GM12878 (cell line): ENCODE results near the gene CDKN2B-AS1. TPM values are rescaled to one million over a fixed set of nuclear protein-coding genes. Genes with fewer than 3 reads are reported as not detected.

Source experiments
- ATAC-seq: fragments of 200-7000 bp; cut with Tn5 transposase; 3 replicates; pipeline ENCODE4 v1.9.1; 2020; ENCODE audit warnings: mild to moderate bottlenecking, moderate library complexity
- BruUV-seq: library from RNA; stranded (reverse); fragments of 400-500 nt; replicated peaks from 2 replicates; lab custom pipeline; 2021; lab: Mats Ljungman, UMichigan
- CTCF ChIA-PET: fragments of 300-600 bp; sonication (Branson Sonifier 250); formaldehyde crosslinking; extraction: SDS; loops from one replicate; lab custom pipeline; 2021; ENCODE audit warnings: inconsistent platforms; lab: Yijun Ruan, JAX
- POLR2A ChIA-PET: fragments of 350-600 bp; formaldehyde crosslinking; extraction: SDS; loops from one replicate; lab custom pipeline; 2021; ENCODE audit warnings: inconsistent platforms; lab: Charles Lee
- RAD21 ChIA-PET: fragments of 300-600 bp; sonication (Branson Sonifier 250); formaldehyde crosslinking; loops from one replicate; lab custom pipeline; 2023; ENCODE audit warnings: antibody characterized with exemption; ENCODE audit not compliant: unreplicated experiment; lab: Charles Lee
- SMC1A ChIA-PET: fragments of 300-600 bp; sonication (Branson Sonifier 250); formaldehyde crosslinking; loops from one replicate; lab custom pipeline; 2023; ENCODE audit not compliant: unreplicated experiment, uncharacterized antibody; lab: Charles Lee
- DNase-seq: peaks from one replicate; pipeline ENCODE4 v3.0.0-alpha.2; 2011; ENCODE audit warnings: low read depth, low spot score
- FAIRE-seq: peaks from 3 replicates; lab custom pipeline; 2011; peaks lifted over from hg19 to GRCh38; lab: Jason Lieb, UNC
- H2AFZ ChIP-seq: 2 replicates; pipeline ENCODE4 v1.6.0; 2011; ENCODE audit warnings: low read depth, low read length, control low read depth; ENCODE audit not compliant: control insufficient read depth
- H3K27ac ChIP-seq: 2 replicates; pipeline ENCODE4 v1.5.1; 2011; ENCODE audit warnings: control low read depth; ENCODE audit not compliant: control insufficient read depth, insufficient read depth
- H3K27me3 ChIP-seq, 2 experiments: replicated peaks in 1 of 2; 2 replicates each; pipeline versions ENCODE4 v1.6.0 to v1.6.1; 2011; ENCODE audit warnings: low read length in 1 of 2; ENCODE audit not compliant: control insufficient read depth in 2 of 2, insufficient read depth in 2 of 2
- H3K36me3 ChIP-seq, 2 experiments: 2 replicates each; pipeline ENCODE4 v1.5.1; 2011; ENCODE audit warnings: low read length in 1 of 2; ENCODE audit not compliant: control insufficient read depth in 2 of 2, insufficient read depth in 2 of 2
- H3K4me1 ChIP-seq: 2 replicates; pipeline ENCODE4 v1.6.1; 2011; ENCODE audit warnings: mild to moderate bottlenecking, low read length, moderate library complexity, mixed read lengths; ENCODE audit not compliant: control insufficient read depth, insufficient read depth
- H3K4me2 ChIP-seq: 2 replicates; pipeline ENCODE4 v1.6.0; 2011; ENCODE audit warnings: control low read depth; ENCODE audit not compliant: control insufficient read depth, insufficient read depth
- H3K4me3 ChIP-seq: fragments of 200-600 bp; sonication (generic); 2 replicates; pipeline ENCODE4 v1.5.1; 2016
- H3K79me2 ChIP-seq: 2 replicates; pipeline ENCODE4 v1.6.0; 2011; ENCODE audit warnings: low read length; ENCODE audit not compliant: control insufficient read depth, insufficient read depth
- H3K9ac ChIP-seq: 2 replicates; pipeline ENCODE4 v1.8.0; 2011; ENCODE audit warnings: low read length, control low read depth, mixed read lengths; ENCODE audit not compliant: control insufficient read depth, insufficient read depth
- H3K9me3 ChIP-seq: replicated peaks from 3 replicates; pipeline ENCODE4 v1.5.1; 2011; ENCODE audit warnings: mild to moderate bottlenecking, low read length; ENCODE audit not compliant: control insufficient read depth, insufficient read depth
- H4K20me1 ChIP-seq: 2 replicates; pipeline ENCODE4 v1.6.0; 2011; ENCODE audit not compliant: control insufficient read depth, insufficient read depth
- CHD4 ChIP-seq: fragments of 200-600 bp; sonication (generic); IDR thresholded peaks from 2 replicates; pipeline ENCODE4 v1.6.1; 2016; ENCODE audit warnings: mild to moderate bottlenecking
- DPF2 ChIP-seq: fragments of 450-650 bp; IDR thresholded peaks from 2 replicates; pipeline ENCODE4 v1.6.1; 2017; ENCODE audit warnings: mild to moderate bottlenecking
- EGR1 ChIP-seq, 2 experiments: IDR thresholded peaks; 1 replicate in 1 of 2; 2 replicates in 1 of 2; pipeline ENCODE4 v1.6.1; 2011 to 2012; ENCODE audit warnings: low read depth in 2 of 2, low read length in 2 of 2, borderline replicate concordance in 1 of 2, mild to moderate bottlenecking in 1 of 2, moderate library complexity in 1 of 2
- FOS ChIP-seq: IDR thresholded peaks from 3 replicates; pipeline ENCODE4 v1.6.1; 2011; ENCODE audit warnings: borderline replicate concordance; ENCODE audit not compliant: insufficient read length; ENCODE audit errors: extremely low read depth
- HCFC1 ChIP-seq: fragments of 150-350 bp; IDR thresholded peaks from 2 replicates; pipeline ENCODE4 v1.6.1; 2014; ENCODE audit warnings: low read length
- NFYB ChIP-seq: IDR thresholded peaks from 2 replicates; pipeline ENCODE4 v1.6.1; 2011; ENCODE audit warnings: low read depth, mild to moderate bottlenecking, low read length, improper control_type of control experiment, moderate library complexity; ENCODE audit not compliant: insufficient read depth
- RCOR1 ChIP-seq: conservative IDR thresholded peaks from 2 replicates; pipeline ENCODE4 v1.6.1; 2012; ENCODE audit warnings: low read depth, low read length, improper control_type of control experiment
- RELA ChIP-seq: fragments of 450-650 bp; IDR thresholded peaks from 2 replicates; pipeline ENCODE4 v1.8.0; 2014; ENCODE audit warnings: borderline replicate concordance; ENCODE audit not compliant: partially characterized antibody
- SUPT20H ChIP-seq: IDR thresholded peaks from 2 replicates; pipeline ENCODE4 v1.6.1; 2011; ENCODE audit warnings: low read depth, mild to moderate bottlenecking, low read length, moderate library complexity, borderline replicate concordance; ENCODE audit not compliant: control insufficient read depth
- WGBS: methylation state at CpG from one replicate; pipeline ENCODE4 v1.1.6; 2016; ENCODE audit warnings: low lambda C conversion rate; ENCODE audit not compliant: insufficient replicate concordance, insufficient coverage; ENCODE audit errors: missing lambda C conversion rate; 5-methylcytosine and 5-hydroxymethylcytosine counted together
- in situ Hi-C: fragments of 300-500 bp; cut with MboI; formaldehyde crosslinking; loops from 9 replicates; pipeline ENCODE4 v1.14.3; 2018; ENCODE audit warnings: mixed read lengths
- intact Hi-C: fragments of 100-400 bp; cut with micrococcal nuclease; formaldehyde crosslinking; loops from one replicate; pipeline ENCODE4 v1.14.2; 2022; ENCODE audit not compliant: unreplicated experiment
- polyA plus RNA-seq, 11 experiments: library from polyadenylated mRNA; depleted of rRNA in 4 of 11; unstranded in 6 of 11; stranded (reverse) in 5 of 11; fragments of >200 nt; fragmentation: Nextera tagmentation in 4 of 11; fragmentation: Illumina TruSeq in 1 of 11; extraction: Ambion mirVana in 4 of 11; extraction: Trizol in 1 of 11; gene quantifications; 1 replicate in 1 of 11; 2 replicates in 10 of 11; pipeline versions ENCODE4 v1.2.1 to v1.2.3, GENCODE V29; 2011 to 2016; ENCODE audit warnings: inconsistent platforms in 2 of 11, missing spikeins in 2 of 11, low read depth in 1 of 11
- total RNA-seq, 4 experiments: library from RNA; depleted of rRNA in 3 of 4; stranded (reverse); fragments of >200 nt in 3 of 4; fragmentation: Illumina TruSeq in 1 of 4; extraction: Trizol in 1 of 4; gene quantifications; 2 replicates each; pipeline versions ENCODE4 v1.2.1 to v1.2.3, GENCODE V29; 2013 to 2021
- TF ChIP-seq, protein P1 (sequence below): IDR thresholded peaks from 2 replicates; pipeline ENCODE4 v1.6.1; 2012; ENCODE audit warnings: low read depth, low read length, improper control_type of control experiment
- TF ChIP-seq, protein P2 (sequence below): IDR thresholded peaks from 2 replicates; pipeline ENCODE4 v1.6.1; 2012; ENCODE audit warnings: low read length, inconsistent platforms
- TF ChIP-seq, protein P3 (sequence below): fragments of 450-650 bp; conservative IDR thresholded peaks from 2 replicates; pipeline ENCODE4 v1.6.1; 2017; ENCODE audit warnings: mild to moderate bottlenecking, moderate library complexity

Gene CDKN2B-AS1
- total and polyA plus RNA-seq, 10 of the 15 experiments (the other 5 are each of a cell fraction or from before 2014, with no cell fraction given) = 0.22 to 2.2 (median 1.0) TPM; not detected in 1

DNA sequence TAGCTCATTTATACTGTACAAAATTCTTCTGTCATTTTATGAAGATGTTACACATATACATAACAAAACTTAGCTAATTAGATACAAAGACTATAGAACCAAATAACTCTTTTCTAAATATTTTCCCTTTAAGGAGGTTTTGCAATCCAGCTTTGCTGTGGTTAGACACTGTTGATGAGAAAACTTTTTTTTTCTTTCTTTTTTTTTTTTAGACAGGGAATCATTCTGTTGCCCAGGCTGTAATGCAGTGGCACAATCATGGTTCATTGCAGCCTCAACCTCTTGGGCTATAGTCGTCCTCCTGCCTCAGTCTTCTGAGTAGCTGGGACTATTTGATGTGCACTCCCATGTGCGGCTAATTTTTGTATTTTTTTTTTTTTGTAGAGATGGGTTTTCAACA, 53.0 kb downstream of the CDKN2B-AS1 start:
- TF ChIP-seq EGR1 (IDR thresholded peaks at IDR 0.05; ENCODE audit: borderline replicate concordance in 1 of 2, low read depth in 2 of 2, low read length in 2 of 2) (no peak), NFYB (no peak)
- CTCF ChIA-PET = interaction anchor here (1.1 to 2.5 kb wide), 4 partner anchors 10 to 234 kb away, joined by 4 to 9 read pairs (median 7); partner anchors contain the start of gene CDKN2B
- BruUV-seq = no TSS peak

DNA sequence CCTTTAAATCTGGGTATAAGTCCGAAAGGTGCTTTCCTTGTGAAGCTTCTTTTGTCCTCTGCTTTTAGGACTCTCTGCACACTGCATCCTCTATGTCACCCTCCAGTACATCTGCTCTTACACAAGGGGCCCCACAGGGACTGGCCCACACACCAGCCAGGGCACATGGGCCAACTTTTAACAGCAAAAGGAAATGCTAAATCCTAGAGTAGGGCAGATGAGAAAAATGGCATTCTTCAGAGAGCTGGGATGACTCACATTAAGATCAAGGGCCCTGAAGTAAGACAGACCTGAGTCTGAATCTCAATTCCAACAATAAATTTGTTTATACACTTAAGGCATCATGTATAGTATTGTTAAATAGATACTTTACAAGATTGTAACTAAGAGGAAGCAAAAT, 54.8 kb downstream of the CDKN2B-AS1 start:
- Histone ChIP-seq H3K79me2 (no peaks in the 10 kb centered on the region), H3K9me3 (no peaks in the 10 kb centered on the region), H3K4me3 (no peak overlapping the region), H3K4me1 (no peaks in the 10 kb centered on the region), H4K20me1 (no peaks in the 10 kb centered on the region), H3K4me2 (no peak overlapping the region), H3K9ac (no peak overlapping the region), H3K27me3 (no peaks in the 10 kb centered on the region), H3K27ac (no peak overlapping the region), H3K36me3 (no peaks in the 10 kb centered on the region), H2AFZ (no peak overlapping the region)
- WGBS = 94% methylated on average over 1 of the region's 1 CpG
- ChIA-PET CTCF (interaction anchor here (1.1 to 2.5 kb wide), 2 partner anchors 41 to 403 kb away, joined by 3 to 8 read pairs; partner anchors contain the start of gene CDKN2B), RAD21 (interaction anchor here (1.2 kb wide), 1 partner anchor 16 kb away, joined by 3 read pairs; no protein-coding TSS in a partner anchor), POLR2A (no interaction called here), SMC1A (no interaction called here)
- in situ Hi-C loops (no loop called here), intact Hi-C loops (no loop called here)
- no peak for ATAC-seq
- DNase-seq = no peak
- no peak for FAIRE-seq
- no TSS peak for BruUV-seq
- TF ChIP-seq HCFC1 (no peak), CHD4 (no peak), RCOR1 (no peak), RELA (no peak), DPF2 (no peak), SUPT20H (no peak), FOS (no peak)
- TF ChIP-seq, protein P1, sequence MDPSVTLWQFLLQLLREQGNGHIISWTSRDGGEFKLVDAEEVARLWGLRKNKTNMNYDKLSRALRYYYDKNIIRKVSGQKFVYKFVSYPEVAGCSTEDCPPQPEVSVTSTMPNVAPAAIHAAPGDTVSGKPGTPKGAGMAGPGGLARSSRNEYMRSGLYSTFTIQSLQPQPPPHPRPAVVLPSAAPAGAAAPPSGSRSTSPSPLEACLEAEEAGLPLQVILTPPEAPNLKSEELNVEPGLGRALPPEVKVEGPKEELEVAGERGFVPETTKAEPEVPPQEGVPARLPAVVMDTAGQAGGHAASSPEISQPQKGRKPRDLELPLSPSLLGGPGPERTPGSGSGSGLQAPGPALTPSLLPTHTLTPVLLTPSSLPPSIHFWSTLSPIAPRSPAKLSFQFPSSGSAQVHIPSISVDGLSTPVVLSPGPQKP = no peak
- TF ChIP-seq, protein P2, sequence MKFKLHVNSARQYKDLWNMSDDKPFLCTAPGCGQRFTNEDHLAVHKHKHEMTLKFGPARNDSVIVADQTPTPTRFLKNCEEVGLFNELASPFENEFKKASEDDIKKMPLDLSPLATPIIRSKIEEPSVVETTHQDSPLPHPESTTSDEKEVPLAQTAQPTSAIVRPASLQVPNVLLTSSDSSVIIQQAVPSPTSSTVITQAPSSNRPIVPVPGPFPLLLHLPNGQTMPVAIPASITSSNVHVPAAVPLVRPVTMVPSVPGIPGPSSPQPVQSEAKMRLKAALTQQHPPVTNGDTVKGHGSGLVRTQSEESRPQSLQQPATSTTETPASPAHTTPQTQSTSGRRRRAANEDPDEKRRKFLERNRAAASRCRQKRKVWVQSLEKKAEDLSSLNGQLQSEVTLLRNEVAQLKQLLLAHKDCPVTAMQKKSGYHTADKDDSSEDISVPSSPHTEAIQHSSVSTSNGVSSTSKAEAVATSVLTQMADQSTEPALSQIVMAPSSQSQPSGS = no peak
- TF ChIP-seq, protein P3, sequence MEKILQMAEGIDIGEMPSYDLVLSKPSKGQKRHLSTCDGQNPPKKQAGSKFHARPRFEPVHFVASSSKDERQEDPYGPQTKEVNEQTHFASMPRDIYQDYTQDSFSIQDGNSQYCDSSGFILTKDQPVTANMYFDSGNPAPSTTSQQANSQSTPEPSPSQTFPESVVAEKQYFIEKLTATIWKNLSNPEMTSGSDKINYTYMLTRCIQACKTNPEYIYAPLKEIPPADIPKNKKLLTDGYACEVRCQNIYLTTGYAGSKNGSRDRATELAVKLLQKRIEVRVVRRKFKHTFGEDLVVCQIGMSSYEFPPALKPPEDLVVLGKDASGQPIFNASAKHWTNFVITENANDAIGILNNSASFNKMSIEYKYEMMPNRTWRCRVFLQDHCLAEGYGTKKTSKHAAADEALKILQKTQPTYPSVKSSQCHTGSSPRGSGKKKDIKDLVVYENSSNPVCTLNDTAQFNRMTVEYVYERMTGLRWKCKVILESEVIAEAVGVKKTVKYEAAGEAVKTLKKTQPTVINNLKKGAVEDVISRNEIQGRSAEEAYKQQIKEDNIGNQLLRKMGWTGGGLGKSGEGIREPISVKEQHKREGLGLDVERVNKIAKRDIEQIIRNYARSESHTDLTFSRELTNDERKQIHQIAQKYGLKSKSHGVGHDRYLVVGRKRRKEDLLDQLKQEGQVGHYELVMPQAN = no peak

More for the DNA sequence above, 53.0 kb downstream of the CDKN2B-AS1 start:
- DNase-seq (no peak), FAIRE-seq (no peak), ATAC-seq (no peak)
- H3K9me3 ChIP-seq = no peaks in the 10 kb centered on the region
- ChIA-PET RAD21 (interaction anchor here (0.9 kb wide), 1 partner anchor 9 kb away, joined by 3 read pairs; no protein-coding TSS in a partner anchor), SMC1A (interaction anchor here (0.9 to 1.3 kb wide), 4 partner anchors 8 to 236 kb away, joined by 3 to 5 read pairs (median 4); no protein-coding TSS in a partner anchor), POLR2A (no interaction called here)
- no peak overlapping the region for H3K9ac ChIP-seq
- in situ Hi-C loops (no loop called here), intact Hi-C loops (no loop called here)
- H3K36me3 ChIP-seq = no peaks in the 10 kb centered on the region
- H4K20me1 ChIP-seq = no peaks in the 10 kb centered on the region
- no peaks in the 10 kb centered on the region for H3K4me1 ChIP-seq
- H3K79me2 ChIP-seq = no peaks in the 10 kb centered on the region
- WGBS = 20% methylated on average over 1 of the region's 2 CpGs
- H3K27ac ChIP-seq = no peak overlapping the region
- no peak overlapping the region for H3K4me3 ChIP-seq
- H3K27me3 ChIP-seq = no peaks in the 10 kb centered on the region
- H2AFZ ChIP-seq = no peak overlapping the region
- no peak overlapping the region for H3K4me2 ChIP-seq
